Activated T-helper 9 cell treated with anti-CD3 and anti-CD28 coated beads, Interleukin-2, amount 50 U/mL, for 16 hours (primary cell): Measurements from ENCODE around the gene LMNB1.
"Not testable (repeated sequence)": the region's sequence is repeated elsewhere in the genome, so short reads cannot be mapped to it uniquely, and the experiment has no call there.

Experiments
- DNase-seq: peaks from one replicate; pipeline ENCODE4 v3.0.0-alpha.2; 2020; ENCODE audit warnings: low read depth

The LMNB1 gene

GRCh38 chr5:126776499-126777256 lies at the start of gene LMNB1:
Gene LMNB1 (plus strand): TSS chr5:126777136. CDS start chr5:126777509, 373 bp downstream.
- DNase-seq = peak; percentile 91

DNA sequence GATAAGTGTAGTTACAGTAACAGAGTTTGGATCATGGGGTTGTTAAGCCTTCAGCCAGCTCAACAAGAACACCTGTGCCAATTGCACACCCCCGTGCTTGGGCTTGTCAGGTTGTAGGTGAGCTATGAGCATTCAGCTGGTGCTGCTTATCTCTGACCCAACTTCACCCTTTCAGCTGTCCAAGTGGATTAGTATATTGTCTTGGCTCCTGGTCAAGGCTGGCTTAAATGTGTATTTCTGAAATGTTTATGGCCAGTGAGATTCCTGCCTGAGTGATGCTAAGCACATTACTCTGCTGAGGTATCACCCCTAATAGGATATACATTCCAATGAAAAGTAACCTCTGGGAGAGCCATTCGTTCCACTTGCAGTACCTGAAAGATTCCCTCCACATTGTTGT lies 44.2 kb upstream of the LMNB1 start:
- DNase-seq = no peak

DNA sequence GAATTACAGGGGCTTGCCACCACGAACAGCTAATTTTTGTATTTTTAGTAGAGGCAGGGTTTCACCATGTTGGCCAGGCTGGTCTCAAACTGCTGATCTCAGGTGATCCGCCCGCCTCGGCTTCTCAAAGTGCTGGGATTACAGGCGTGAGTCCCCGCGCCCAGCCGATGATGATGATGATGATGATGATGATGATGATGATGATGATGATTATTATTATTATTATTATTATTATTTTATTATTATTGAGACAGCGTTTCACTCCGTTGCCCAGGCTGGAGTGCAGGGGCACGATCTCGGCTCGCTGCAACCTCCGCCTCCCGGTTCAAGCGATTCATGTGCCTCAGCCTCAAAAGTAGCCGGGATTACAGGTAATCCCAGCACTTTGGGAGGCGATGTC lies 42.4 kb upstream of the LMNB1 start:
- DNase-seq = not testable (repeated sequence)

- DNase-seq = no peak
Measured at GRCh38 chr5:126736141-126736540, 40.8 kb upstream of the LMNB1 start.

- no peak for DNase-seq
Measured at GRCh38 chr5:126741361-126741760, 35.6 kb upstream of the LMNB1 start.

- DNase-seq = no peak
Measured at GRCh38 chr5:126742425-126742824, 34.5 kb upstream of the LMNB1 start.

GRCh38 chr5:126744836-126745235 lies 32.1 kb upstream of the LMNB1 start:
- DNase-seq = no peak

DNA sequence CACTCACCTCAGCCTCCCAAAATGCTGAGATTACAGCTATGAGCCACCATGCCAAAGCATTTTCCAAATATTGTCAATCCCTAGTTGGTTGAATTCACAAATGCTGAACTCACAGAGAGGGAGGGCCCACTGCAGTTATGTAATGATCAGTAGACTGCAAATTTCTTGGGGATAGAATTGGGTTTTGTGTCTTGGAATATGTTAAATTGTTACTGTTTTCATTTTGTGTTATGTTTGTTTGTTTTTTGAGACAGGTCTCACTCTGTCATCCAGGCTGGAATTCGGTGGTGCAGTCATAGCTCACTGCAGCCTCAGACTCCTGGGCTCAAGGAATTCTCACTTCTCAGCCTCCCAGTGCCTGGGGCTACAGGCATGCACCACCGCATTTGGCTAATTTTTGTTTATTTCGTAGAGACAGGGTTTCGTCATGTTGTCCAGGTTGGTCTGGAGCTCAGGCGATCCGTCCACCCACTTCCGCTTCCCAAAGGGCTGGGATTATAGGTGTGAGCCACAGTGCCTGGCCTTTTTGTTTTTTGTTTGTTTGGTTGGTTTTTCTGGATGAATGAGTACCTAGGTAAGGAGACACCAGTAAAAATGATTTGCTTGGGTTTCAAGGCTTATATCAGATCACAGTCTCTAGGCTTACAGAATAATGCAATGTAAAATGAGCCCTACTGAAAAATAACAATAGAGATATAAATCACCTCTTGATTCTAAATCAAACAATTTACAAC lies 31.5 kb upstream of the LMNB1 start:
- DNase-seq = no peak

DNA sequence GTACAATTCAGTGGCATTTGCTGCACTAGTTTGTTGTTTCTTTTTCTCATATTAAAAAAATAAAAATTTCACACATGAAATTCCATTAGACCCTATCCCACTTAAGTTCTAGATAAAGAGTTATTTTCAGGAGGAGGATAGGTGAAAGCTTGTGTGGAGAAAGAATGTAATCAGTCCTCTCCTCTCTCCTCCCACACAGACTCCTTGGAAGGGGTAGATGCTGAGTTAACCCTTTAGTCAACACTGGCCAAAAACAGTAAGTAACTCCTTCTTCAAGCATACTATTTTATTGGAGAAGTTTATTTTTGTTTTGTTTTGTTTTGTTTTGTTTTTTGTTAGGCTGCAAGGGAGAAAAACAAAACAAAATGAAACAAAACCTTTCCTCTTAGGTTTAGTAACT lies 30.6 kb upstream of the LMNB1 start:
- DNase-seq = no peak

DNA sequence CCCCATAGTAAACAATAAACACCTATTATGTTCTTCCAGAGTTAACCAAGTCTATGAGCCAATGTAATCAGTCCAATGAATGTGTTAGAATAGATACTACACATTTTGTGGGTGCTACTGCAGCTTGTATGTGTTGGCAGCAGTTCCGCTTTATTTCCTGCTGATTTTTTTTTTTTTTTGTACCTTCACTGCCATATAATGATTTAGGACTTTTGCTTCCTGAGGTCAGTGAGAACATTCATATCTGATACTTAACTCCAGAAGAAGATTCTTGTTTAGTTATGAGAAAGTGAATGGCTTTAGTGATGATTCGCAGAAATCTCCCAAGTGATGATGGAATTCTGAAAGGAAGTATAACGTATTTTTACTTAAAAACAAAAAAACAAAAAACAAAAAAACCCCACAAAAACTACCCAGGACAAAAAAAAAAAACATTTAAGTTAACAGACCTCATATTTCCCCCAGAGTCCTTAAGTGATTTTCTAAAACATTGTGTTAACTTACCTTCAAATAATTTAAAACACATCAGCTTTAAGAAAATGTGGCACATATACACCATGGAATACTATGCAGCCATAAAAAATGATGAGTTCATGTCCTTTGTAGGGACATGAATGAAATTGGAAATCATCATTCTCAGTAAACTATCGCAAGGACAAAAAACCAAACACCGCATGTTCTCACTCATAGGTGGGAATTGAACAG lies 24.7 kb upstream of the LMNB1 start:
- DNase-seq = no peak

GRCh38 chr5:126753227-126753626 lies 23.7 kb upstream of the LMNB1 start:
- no peak for DNase-seq

DNA sequence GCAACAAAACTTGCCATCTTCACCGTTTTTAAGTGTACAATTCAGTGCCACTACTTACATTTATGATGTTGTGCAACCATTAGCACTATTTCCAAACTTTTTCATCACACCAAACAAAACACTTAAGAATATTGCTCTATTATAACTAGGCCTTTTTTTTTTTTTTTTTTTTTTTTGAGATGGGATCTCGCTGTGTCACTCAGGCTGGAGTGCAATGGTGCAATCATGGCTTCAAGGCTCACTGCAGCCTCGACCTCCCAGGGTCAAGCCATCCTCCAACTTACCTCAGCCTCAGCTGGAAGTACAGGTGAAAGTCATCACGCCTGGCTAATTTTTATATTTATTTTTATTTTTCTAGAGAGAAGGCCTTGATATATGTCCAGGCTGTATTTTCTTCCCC lies 22.3 kb upstream of the LMNB1 start:
- no peak for DNase-seq

GRCh38 chr5:126755593-126755992 lies 21.3 kb upstream of the LMNB1 start:
- DNase-seq = no peak

DNA sequence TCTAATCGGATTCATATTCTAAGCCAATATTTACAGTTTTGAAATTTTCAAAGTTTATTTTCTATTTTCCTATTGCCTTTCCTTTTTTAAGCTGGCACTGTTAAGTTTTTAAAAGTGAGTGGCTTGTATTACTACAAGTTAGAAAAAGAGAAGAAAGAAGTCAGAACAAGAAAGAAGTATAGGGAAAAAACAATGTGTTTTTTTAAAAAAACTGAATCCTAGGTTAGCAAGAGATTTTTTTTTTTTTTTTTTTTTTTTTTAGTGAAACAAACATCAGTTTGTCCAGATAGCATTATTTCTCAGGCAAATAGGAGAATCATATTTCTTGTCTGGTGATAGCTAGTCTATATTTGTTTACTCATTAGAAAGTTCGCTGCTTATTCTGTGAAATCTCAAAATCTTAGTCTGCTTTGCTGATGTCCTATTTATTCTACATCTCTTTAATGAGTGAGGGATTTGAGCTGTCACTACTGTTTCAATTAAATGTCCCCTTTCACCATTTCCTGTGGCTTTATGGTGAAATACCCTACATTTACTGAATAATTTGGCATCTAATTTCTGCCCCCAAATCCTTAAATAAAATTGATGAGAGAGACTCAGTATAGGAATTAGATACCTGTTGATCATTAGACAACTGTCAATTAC lies 19.1 kb upstream of the LMNB1 start:
- DNase-seq = no peak

- DNase-seq = no peak
Measured at GRCh38 chr5:126763371-126763770, 13.6 kb upstream of the LMNB1 start.

- DNase-seq = no peak
Measured at GRCh38 chr5:126769703-126770102, 7.2 kb upstream of the LMNB1 start.

DNA sequence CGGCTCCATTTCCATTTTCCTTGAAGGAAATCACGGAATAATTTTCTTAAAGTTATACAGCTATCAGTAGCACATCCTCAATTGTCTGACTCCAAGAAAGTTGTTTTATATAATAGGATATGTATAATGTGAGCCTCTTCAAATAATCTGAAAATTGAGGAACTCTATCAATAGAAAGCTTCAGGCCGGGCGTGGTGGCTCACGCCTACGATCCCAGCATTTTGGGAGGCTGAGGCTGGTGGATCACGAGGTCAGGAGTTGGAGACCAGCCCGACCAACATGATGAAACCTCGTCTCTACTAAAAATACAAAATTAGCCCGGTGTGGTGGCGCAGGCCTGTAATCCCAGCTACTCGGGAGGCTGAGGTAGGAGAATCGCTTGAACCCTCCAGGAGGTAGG lies 3.4 kb upstream of the LMNB1 start:
- not testable (repeated sequence) for DNase-seq

- DNase-seq = not testable (repeated sequence)
Measured at GRCh38 chr5:126774595-126774994, 2.3 kb upstream of the LMNB1 start.

DNA sequence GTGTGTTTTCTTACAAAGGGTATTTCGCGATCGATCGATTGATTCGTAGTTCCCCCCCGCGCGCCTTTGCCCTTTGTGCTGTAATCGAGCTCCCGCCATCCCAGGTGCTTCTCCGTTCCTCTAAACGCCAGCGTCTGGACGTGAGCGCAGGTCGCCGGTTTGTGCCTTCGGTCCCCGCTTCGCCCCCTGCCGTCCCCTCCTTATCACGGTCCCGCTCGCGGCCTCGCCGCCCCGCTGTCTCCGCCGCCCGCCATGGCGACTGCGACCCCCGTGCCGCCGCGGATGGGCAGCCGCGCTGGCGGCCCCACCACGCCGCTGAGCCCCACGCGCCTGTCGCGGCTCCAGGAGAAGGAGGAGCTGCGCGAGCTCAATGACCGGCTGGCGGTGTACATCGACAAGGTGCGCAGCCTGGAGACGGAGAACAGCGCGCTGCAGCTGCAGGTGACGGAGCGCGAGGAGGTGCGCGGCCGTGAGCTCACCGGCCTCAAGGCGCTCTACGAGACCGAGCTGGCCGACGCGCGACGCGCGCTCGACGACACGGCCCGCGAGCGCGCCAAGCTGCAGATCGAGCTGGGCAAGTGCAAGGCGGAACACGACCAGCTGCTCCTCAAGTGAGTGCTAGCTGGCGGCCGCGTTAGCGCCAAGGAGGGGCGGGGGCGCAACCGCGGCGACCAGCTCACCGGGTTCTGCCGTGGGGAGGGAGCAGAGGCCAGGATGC lies 480 bp downstream of the LMNB1 start:
- DNase-seq = peak; percentile 43

- peak; percentile 86 for DNase-seq
Measured at GRCh38 chr5:126777975-126778674, 1.2 kb downstream of the LMNB1 start.
